Measurements from ENCODE around the gene TOP2B. TPM values are rescaled to one million over a fixed set of nuclear protein-coding genes. Genes with fewer than 3 reads are reported as not detected.

Gene TOP2B
- total RNA-seq, 6 donors from 2014 or later, result 67.7 to 168 (median 75.6) TPM

- H3K27ac ChIP-seq, result no peak overlapping the region
Observed at GRCh38 chr3:25574172-25574765, 90.4 kb downstream of the TOP2B start.

GRCh38 chr3:25573386-25574171, 91.1 kb downstream of the TOP2B start:
- TF ChIP-seq EP300 (IDR thresholded peaks at IDR 0.05), result no peak
- no peak for TF ChIP-seq POLR2A (IDR thresholded peaks at IDR 0.05)
- no peak for TF ChIP-seq POLR2AphosphoS5 (IDR thresholded peaks at IDR 0.05)
- TF ChIP-seq CTCF (IDR thresholded peaks at IDR 0.05), result no peak
- ATAC-seq (ENCODE audit: low FRiP score in 2 of 2) (no peak), DNase-seq (peak in 1 of 2 donors; percentile 39)
- no peaks in the 10 kb centered on the region for H3K27me3 ChIP-seq
- peaks cover 0 to 6% (median 1%) of the 10 kb centered on the region in 4 donors for H3K36me3 ChIP-seq
- peak overlapping the region in 2 of 4 donors; percentile 40 to 49 for H3K27ac ChIP-seq
- H3K4me3 ChIP-seq, result no peak overlapping the region
- 70 to 80% methylated on average over 19 of the region's 19 CpGs for WGBS, 2 donors
- no peaks in the 10 kb centered on the region for H3K9me3 ChIP-seq
- H3K4me1 ChIP-seq, result peaks cover 0 to 7% (median 2%) of the 10 kb centered on the region in 4 donors

More at GRCh38 chr3:25574172-25574765, 90.4 kb downstream of the TOP2B start:
- WGBS, 2 donors, result 93 to 97% methylated on average over 16 of the region's 16 CpGs
- Histone ChIP-seq H3K36me3 (peaks cover 0 to 6% (median 1%) of the 10 kb centered on the region in 4 donors), H3K27me3 (no peaks in the 10 kb centered on the region), H3K4me3 (no peak overlapping the region), H3K4me1 (peaks cover 0 to 7% (median 2%) of the 10 kb centered on the region in 4 donors), H3K9me3 (no peaks in the 10 kb centered on the region)
- TF ChIP-seq POLR2A (IDR thresholded peaks at IDR 0.05), result no peak
- TF ChIP-seq CTCF (IDR thresholded peaks at IDR 0.05), result no peak
- TF ChIP-seq POLR2AphosphoS5 (IDR thresholded peaks at IDR 0.05), result no peak
- no peak for TF ChIP-seq EP300 (IDR thresholded peaks at IDR 0.05)
- ATAC-seq (ENCODE audit: low FRiP score in 2 of 2) (no peak), DNase-seq (peak in 1 of 2 donors; percentile 33)

- Histone ChIP-seq H3K36me3 (peaks cover 0 to 6% (median 1%) of the 10 kb centered on the region in 4 donors), H3K4me3 (no peak overlapping the region), H3K4me1 (peaks cover 0 to 7% (median 2%) of the 10 kb centered on the region in 4 donors), H3K27ac (peak overlapping the region in 2 of 4 donors; percentile 40 to 49), H3K9me3 (no peaks in the 10 kb centered on the region), H3K27me3 (no peaks in the 10 kb centered on the region)
- TF ChIP-seq EP300 (IDR thresholded peaks at IDR 0.05), result no peak
- TF ChIP-seq CTCF (IDR thresholded peaks at IDR 0.05), result no peak
- TF ChIP-seq POLR2AphosphoS5 (IDR thresholded peaks at IDR 0.05), result no peak
- TF ChIP-seq POLR2A (IDR thresholded peaks at IDR 0.05), result no peak
- DNase-seq (no peak), ATAC-seq (ENCODE audit: low FRiP score in 2 of 2) (peak in 1 of 2 donors; percentile 32)
- 74 to 81% methylated on average over 14 of the region's 14 CpGs for WGBS, 2 donors
Observed at GRCh38 chr3:25572919-25573385, 91.8 kb downstream of the TOP2B start.

GRCh38 chr3:25572336-25572735, 92.4 kb downstream of the TOP2B start:
- TF ChIP-seq EP300 (IDR thresholded peaks at IDR 0.05), result no peak
- TF ChIP-seq POLR2AphosphoS5 (IDR thresholded peaks at IDR 0.05), result no peak
- no peak for TF ChIP-seq POLR2A (IDR thresholded peaks at IDR 0.05)
- TF ChIP-seq CTCF (IDR thresholded peaks at IDR 0.05), result no peak
- peaks cover 0 to 7% (median 2%) of the 10 kb centered on the region in 4 donors for H3K4me1 ChIP-seq
- ATAC-seq (ENCODE audit: low FRiP score in 2 of 2) (no peak), DNase-seq (no peak)
- WGBS, 2 donors, result 86 to 93% methylated on average over 3 of the region's 3 CpGs
- peaks cover 0 to 6% (median 1%) of the 10 kb centered on the region in 4 donors for H3K36me3 ChIP-seq
- H3K4me3 ChIP-seq, result no peak overlapping the region
- no peaks in the 10 kb centered on the region for H3K27me3 ChIP-seq
- no peaks in the 10 kb centered on the region for H3K9me3 ChIP-seq
- H3K27ac ChIP-seq, result peak overlapping the region in 1 of 4 donors; percentile 3
